HEK293 (cell line): Measurements from ENCODE around the gene STUB1.

Source experiments
- CTCF ChIA-PET: fragments of 350-600 bp; formaldehyde crosslinking; extraction: SDS; loops from one replicate; lab custom pipeline; 2021; ENCODE audit warnings: antibody characterized with exemption; lab: Yijun Ruan, JAX
- POLR2A ChIA-PET: fragments of 300-600 bp; formaldehyde crosslinking; extraction: SDS; loops from one replicate; lab custom pipeline; 2020; ENCODE audit warnings: antibody characterized with exemption, inconsistent platforms; lab: Yijun Ruan, JAX
- H3K27ac ChIP-seq: fragments of 200-500 bp; sonication (Bioruptor generic); 2 replicates; pipeline ENCODE4 v1.5.1; 2014; ENCODE audit warnings: low read depth, low read length, control low read depth, inconsistent platforms; ENCODE audit errors: extremely low read depth
- H3K36me3 ChIP-seq, 2 experiments: fragments of 200-500 bp in 1 of 2; sonication (Bioruptor generic) in 1 of 2; 1 replicate in 1 of 2; 2 replicates in 1 of 2; pipeline ENCODE4 v1.5.1; 2014 to 2017; ENCODE audit warnings: inconsistent platforms in 2 of 2, low read length in 2 of 2; ENCODE audit not compliant: control insufficient read depth in 2 of 2, insufficient read depth in 1 of 2
- H3K4me1 ChIP-seq: fragments of 200-500 bp; sonication (Bioruptor generic); 2 replicates; pipeline ENCODE4 v1.5.1; 2014; ENCODE audit warnings: mild to moderate bottlenecking, low read length, inconsistent platforms; ENCODE audit not compliant: control insufficient read depth, insufficient read depth
- H3K4me3 ChIP-seq: 2 replicates; pipeline ENCODE4 v1.5.1; 2011; ENCODE audit warnings: low read depth, mild to moderate bottlenecking, control low read depth, low read length, moderate library complexity
- H3K9me3 ChIP-seq: fragments of 200-500 bp; sonication (Bioruptor generic); 2 replicates; pipeline ENCODE4 v1.5.1; 2014; ENCODE audit warnings: low read depth, low read length, inconsistent platforms; ENCODE audit not compliant: control insufficient read depth, insufficient read depth
- ZNF121 ChIP-seq: fragments of 450-650 bp; formaldehyde crosslinking; IDR thresholded peaks from 2 replicates; pipeline ENCODE4 v1.5.1; 2016; ENCODE audit warnings: missing biosample characterization, missing genetic modification characterization
- ZNF157 ChIP-seq: fragments of 450-650 bp; formaldehyde crosslinking; IDR thresholded peaks from 2 replicates; pipeline ENCODE4 v1.5.1; 2016; ENCODE audit warnings: missing biosample characterization, missing genetic modification characterization
- ZNF18 ChIP-seq: fragments of 450-650 bp; formaldehyde crosslinking; IDR thresholded peaks from 2 replicates; pipeline ENCODE4 v1.5.1; 2016; ENCODE audit warnings: missing biosample characterization, missing genetic modification characterization
- ZNF311 ChIP-seq: fragments of 450-650 bp; formaldehyde crosslinking; IDR thresholded peaks from 2 replicates; pipeline ENCODE4 v1.5.1; 2017; ENCODE audit warnings: missing biosample characterization, missing genetic modification characterization, borderline replicate concordance
- ZNF404 ChIP-seq: fragments of 450-650 bp; formaldehyde crosslinking; IDR thresholded peaks from 2 replicates; pipeline ENCODE4 v1.5.1; 2017; ENCODE audit warnings: missing biosample characterization, missing genetic modification characterization
- ZNF585B ChIP-seq: fragments of 450-650 bp; formaldehyde crosslinking; IDR thresholded peaks from 2 replicates; pipeline ENCODE4 v1.5.1; 2016; ENCODE audit warnings: missing biosample characterization, missing genetic modification characterization
- ZNF629 ChIP-seq: fragments of 450-650 bp; formaldehyde crosslinking; IDR thresholded peaks from 2 replicates; pipeline ENCODE4 v1.5.1; 2017; ENCODE audit warnings: missing biosample characterization, missing genetic modification characterization
- ZNF747 ChIP-seq: fragments of 450-650 bp; formaldehyde crosslinking; IDR thresholded peaks from 2 replicates; pipeline ENCODE4 v1.5.1; 2016; ENCODE audit warnings: missing biosample characterization, missing genetic modification characterization
- ZSCAN16 ChIP-seq: fragments of 450-650 bp; formaldehyde crosslinking; IDR thresholded peaks from 2 replicates; pipeline ENCODE4 v1.5.1; 2016; ENCODE audit warnings: missing biosample characterization, missing genetic modification characterization
- TF ChIP-seq, protein P1 (sequence below): fragments of 450-650 bp; formaldehyde crosslinking; IDR thresholded peaks from 2 replicates; pipeline ENCODE4 v1.5.1; 2016; ENCODE audit warnings: missing biosample characterization, missing genetic modification characterization
- TF ChIP-seq, protein P2 (sequence below): fragments of 450-650 bp; formaldehyde crosslinking; IDR thresholded peaks from 2 replicates; pipeline ENCODE4 v1.5.1; 2016; ENCODE audit warnings: missing biosample characterization, missing genetic modification characterization, borderline replicate concordance
- TF ChIP-seq, protein P3 (sequence below): fragments of 450-650 bp; formaldehyde crosslinking; IDR thresholded peaks from 2 replicates; pipeline ENCODE4 v1.5.1; 2016; ENCODE audit warnings: missing biosample characterization, missing genetic modification characterization

STUB1 gene

DNA sequence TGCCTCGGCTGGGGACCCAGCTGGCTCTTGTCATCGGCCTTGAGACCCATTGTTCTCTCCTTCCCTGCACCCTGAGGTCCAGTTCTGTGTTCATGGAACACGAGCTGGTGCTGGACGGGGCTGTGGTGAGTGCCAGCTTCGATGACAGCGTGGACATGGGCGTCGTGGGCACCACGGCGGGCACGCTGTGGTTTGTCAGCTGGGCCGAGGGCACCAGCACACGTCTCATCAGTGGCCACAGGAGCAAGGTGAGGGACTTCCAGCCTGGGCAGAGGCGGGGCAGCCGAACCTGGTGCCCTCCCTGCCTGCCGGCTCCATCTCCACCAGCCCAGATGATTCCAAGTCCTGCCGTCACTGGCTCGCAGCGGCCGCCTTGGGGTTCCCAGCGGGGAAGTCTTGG, 17.6 kb upstream of the STUB1 start:
- CTCF ChIA-PET: interaction anchor here (0.7 to 0.9 kb wide), 2 partner anchors 44 to 271 kb away, joined by 3 to 4 read pairs; no protein-coding TSS in a partner anchor
- peaks cover 3% of the 10 kb centered on the region; the same call in 1 of the 2 replicates for H3K4me1 ChIP-seq

GRCh38 chr16:666572-666971, 13.6 kb upstream of the STUB1 start:
- Histone ChIP-seq H3K36me3 (peaks cover 0 to 60% of the 10 kb centered on the region in 2 experiments; a peak in 2 of 3 replicates), H3K4me3 (no peak overlapping the region), H3K27ac (no peak overlapping the region), H3K9me3 (no peaks in the 10 kb centered on the region), H3K4me1 (no peaks in the 10 kb centered on the region)
- no peak for TF ChIP-seq ZNF18 (tag by site-specific recombination)
- no peak for TF ChIP-seq ZNF157 (tag by site-specific recombination)
- ChIA-PET POLR2A (interaction anchor here (2.8 to 6.7 kb wide), 2 partner anchors 10 to 14 kb away, joined by 10 to 57 read pairs; partner anchors contain the start of genes RHBDL1 and STUB1), CTCF (interaction anchor here (0.8 to 1.1 kb wide), 2 partner anchors 10 kb away, joined by 4 to 6 read pairs; no protein-coding TSS in a partner anchor)

More for the DNA sequence above, 17.6 kb upstream of the STUB1 start:
- H3K27ac ChIP-seq: no peak overlapping the region
- H3K4me3 ChIP-seq: no peak overlapping the region
- H3K36me3 ChIP-seq: peaks cover 0 to 51% of the 10 kb centered on the region in 2 experiments; a peak in 2 of 3 replicates
- no peaks in the 10 kb centered on the region for H3K9me3 ChIP-seq
- TF ChIP-seq, protein P1, sequence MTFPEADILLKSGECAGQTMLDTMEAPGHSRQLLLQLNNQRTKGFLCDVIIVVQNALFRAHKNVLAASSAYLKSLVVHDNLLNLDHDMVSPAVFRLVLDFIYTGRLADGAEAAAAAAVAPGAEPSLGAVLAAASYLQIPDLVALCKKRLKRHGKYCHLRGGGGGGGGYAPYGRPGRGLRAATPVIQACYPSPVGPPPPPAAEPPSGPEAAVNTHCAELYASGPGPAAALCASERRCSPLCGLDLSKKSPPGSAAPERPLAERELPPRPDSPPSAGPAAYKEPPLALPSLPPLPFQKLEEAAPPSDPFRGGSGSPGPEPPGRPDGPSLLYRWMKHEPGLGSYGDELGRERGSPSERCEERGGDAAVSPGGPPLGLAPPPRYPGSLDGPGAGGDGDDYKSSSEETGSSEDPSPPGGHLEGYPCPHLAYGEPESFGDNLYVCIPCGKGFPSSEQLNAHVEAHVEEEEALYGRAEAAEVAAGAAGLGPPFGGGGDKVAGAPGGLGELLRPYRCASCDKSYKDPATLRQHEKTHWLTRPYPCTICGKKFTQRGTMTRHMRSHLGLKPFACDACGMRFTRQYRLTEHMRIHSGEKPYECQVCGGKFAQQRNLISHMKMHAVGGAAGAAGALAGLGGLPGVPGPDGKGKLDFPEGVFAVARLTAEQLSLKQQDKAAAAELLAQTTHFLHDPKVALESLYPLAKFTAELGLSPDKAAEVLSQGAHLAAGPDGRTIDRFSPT (tag by site-specific recombination): peak; percentile 71; the same call in 1 of the 2 replicates
- no peak for TF ChIP-seq ZSCAN16
- POLR2A ChIA-PET: interaction anchor here (1.2 kb wide), 1 partner anchor 13 kb away, joined by 4 read pairs; the partner anchor contains the start of gene RHBDL1

- ChIA-PET CTCF (interaction anchor here (0.7 to 1.8 kb wide), 6 partner anchors 8 to 90 kb away, joined by 3 to 7 read pairs (median 4); no protein-coding TSS in a partner anchor), POLR2A (interaction anchor here (0.8 to 6.7 kb wide), 5 partner anchors 9 to 95 kb away, joined by 3 to 57 read pairs (median 7); partner anchors contain the start of genes RHBDL1, STUB1 and WDR90)
- H3K36me3 ChIP-seq: peaks cover 0 to 60% of the 10 kb centered on the region in 2 experiments; a peak in 2 of 3 replicates
- H3K27ac ChIP-seq: peak overlapping the region; percentile 92
- TF ChIP-seq ZNF311: no peak
- TF ChIP-seq ZNF629: no peak
- TF ChIP-seq ZNF747 (tag by site-specific recombination): no peak
- no peak for TF ChIP-seq ZNF404 (tag by site-specific recombination)
- no peak for TF ChIP-seq ZNF585B
- no peak for TF ChIP-seq ZNF121
- TF ChIP-seq, protein P2, sequence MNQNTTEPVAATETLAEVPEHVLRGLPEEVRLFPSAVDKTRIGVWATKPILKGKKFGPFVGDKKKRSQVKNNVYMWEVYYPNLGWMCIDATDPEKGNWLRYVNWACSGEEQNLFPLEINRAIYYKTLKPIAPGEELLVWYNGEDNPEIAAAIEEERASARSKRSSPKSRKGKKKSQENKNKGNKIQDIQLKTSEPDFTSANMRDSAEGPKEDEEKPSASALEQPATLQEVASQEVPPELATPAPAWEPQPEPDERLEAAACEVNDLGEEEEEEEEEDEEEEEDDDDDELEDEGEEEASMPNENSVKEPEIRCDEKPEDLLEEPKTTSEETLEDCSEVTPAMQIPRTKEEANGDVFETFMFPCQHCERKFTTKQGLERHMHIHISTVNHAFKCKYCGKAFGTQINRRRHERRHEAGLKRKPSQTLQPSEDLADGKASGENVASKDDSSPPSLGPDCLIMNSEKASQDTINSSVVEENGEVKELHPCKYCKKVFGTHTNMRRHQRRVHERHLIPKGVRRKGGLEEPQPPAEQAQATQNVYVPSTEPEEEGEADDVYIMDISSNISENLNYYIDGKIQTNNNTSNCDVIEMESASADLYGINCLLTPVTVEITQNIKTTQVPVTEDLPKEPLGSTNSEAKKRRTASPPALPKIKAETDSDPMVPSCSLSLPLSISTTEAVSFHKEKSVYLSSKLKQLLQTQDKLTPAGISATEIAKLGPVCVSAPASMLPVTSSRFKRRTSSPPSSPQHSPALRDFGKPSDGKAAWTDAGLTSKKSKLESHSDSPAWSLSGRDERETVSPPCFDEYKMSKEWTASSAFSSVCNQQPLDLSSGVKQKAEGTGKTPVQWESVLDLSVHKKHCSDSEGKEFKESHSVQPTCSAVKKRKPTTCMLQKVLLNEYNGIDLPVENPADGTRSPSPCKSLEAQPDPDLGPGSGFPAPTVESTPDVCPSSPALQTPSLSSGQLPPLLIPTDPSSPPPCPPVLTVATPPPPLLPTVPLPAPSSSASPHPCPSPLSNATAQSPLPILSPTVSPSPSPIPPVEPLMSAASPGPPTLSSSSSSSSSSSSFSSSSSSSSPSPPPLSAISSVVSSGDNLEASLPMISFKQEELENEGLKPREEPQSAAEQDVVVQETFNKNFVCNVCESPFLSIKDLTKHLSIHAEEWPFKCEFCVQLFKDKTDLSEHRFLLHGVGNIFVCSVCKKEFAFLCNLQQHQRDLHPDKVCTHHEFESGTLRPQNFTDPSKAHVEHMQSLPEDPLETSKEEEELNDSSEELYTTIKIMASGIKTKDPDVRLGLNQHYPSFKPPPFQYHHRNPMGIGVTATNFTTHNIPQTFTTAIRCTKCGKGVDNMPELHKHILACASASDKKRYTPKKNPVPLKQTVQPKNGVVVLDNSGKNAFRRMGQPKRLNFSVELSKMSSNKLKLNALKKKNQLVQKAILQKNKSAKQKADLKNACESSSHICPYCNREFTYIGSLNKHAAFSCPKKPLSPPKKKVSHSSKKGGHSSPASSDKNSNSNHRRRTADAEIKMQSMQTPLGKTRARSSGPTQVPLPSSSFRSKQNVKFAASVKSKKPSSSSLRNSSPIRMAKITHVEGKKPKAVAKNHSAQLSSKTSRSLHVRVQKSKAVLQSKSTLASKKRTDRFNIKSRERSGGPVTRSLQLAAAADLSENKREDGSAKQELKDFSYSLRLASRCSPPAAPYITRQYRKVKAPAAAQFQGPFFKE (tag by site-specific recombination): no peak
- TF ChIP-seq, protein P3, sequence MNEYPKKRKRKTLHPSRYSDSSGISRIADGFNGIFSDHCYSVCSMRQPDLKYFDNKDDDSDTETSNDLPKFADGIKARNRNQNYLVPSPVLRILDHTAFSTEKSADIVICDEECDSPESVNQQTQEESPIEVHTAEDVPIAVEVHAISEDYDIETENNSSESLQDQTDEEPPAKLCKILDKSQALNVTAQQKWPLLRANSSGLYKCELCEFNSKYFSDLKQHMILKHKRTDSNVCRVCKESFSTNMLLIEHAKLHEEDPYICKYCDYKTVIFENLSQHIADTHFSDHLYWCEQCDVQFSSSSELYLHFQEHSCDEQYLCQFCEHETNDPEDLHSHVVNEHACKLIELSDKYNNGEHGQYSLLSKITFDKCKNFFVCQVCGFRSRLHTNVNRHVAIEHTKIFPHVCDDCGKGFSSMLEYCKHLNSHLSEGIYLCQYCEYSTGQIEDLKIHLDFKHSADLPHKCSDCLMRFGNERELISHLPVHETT (tag by site-specific recombination): no peak
- TF ChIP-seq ZNF157 (tag by site-specific recombination): no peak
- no peaks in the 10 kb centered on the region for H3K9me3 ChIP-seq
- no peak overlapping the region for H3K4me3 ChIP-seq
- no peaks in the 10 kb centered on the region for H3K4me1 ChIP-seq
These were observed 13.0 kb upstream of the STUB1 start for GRCh38 chr16:667113-667779.
